HG03159 (cell line): ENCODE measurements around the gene PXT1.

Experiments
- ATAC-seq: cut with Tn5 transposase; IDR thresholded peaks from one replicate; pipeline ENCODE4 v1.9.1; 2021; ENCODE audit warnings: mild to moderate bottlenecking, moderate library complexity; ENCODE audit not compliant: unreplicated experiment

PXT1 gene

GRCh38 chr6:36392621-36393020 is 50.0 kb downstream of the PXT1 start:
- no peak for ATAC-seq

DNA sequence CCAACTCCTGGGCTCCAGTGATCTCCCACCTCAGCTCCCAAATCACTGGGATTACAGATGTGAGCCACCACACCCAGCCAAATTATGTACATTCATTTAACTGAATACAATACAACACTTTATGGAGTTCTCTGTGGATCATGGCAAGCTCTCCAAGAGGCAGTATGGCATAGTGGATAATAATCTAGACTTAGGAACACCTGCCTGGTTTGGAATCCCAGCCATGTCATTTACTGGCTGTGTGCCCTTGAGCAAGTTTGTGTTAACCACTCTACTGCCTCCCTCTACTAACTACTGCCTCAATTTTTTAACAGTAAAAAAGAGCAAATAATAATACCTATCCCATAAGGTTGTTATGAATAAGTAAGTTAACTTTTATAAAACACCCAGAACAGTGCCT is 53.3 kb downstream of the PXT1 start:
- no peak for ATAC-seq

DNA sequence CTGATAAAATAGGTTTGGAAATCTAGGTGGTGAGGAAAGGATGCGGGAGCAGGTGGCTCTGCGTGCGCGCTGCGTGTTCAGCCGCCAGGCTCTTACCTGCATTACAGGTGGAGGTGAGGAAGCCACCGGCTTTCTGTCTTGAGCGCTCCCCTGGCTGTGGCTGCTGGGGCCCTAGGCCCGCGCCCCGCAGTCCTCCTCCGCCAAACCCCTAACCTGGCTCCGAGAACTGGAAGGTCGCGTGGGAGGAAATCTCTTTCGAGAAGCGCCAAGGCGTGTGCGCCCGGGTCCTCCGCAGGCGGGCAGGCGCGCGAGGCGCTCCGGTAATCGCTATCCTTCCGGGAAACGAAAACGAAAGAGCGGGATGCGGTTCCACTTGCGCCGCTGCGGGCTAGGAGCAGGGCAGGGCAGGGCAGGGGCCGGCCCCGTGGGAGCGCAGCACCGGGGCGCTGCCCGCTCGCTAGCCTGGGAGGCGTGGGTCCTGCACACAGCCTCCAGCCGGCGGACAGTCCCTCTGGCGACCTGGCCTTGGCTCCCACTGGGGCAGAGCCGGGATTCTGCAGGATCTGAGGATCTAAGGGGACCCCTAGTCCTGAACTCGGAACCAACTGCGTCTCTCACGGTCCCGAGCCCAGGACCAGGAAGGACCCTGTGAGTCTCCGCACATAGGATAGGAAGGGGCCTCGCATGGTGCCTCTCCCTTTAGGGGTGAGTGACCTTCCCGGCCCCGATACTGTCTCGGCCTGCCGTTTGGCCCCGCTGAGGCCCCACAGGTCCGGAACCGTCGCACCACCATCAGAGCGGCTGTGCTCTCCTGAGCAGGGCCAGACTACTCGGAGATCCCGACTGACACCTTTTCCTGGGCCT is 55.0 kb downstream of the PXT1 start, which contains the start of gene ETV7:
Gene ETV7 (minus strand): TSS at position 230 of the 864 bp plus-strand sequence. CDS start 128 bp downstream, at position 102.
- ATAC-seq, result no peak

- no peak for ATAC-seq
These were observed 55.9 kb downstream of the PXT1 start for GRCh38 chr6:36386495-36387439.

DNA sequence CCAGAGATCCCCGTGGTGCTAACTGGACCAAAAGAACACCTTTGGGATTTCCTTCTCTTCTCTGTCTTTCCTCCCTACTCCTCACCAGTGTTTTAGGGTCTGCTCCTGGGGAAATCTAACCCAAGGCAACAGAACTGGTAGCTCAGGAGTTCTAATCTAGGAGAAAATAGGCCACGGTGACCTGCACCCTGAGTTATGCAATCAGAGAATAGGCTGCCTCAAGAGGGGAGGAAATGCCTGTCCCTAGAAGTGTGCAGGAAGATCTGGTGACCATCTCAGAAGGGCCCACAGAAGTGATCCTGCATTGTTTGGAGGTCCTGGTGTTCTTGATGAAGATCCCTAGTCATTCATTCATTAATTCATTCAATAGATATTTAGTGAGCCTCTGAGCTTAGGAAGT is 58.6 kb downstream of the PXT1 start:
- no peak for ATAC-seq

GRCh38 chr6:36383606-36384005 is 59.0 kb downstream of the PXT1 start:
- ATAC-seq, result no peak

GRCh38 chr6:36382976-36383375 is 59.7 kb downstream of the PXT1 start:
- ATAC-seq, result no peak

- ATAC-seq, result no peak
These were observed 60.9 kb downstream of the PXT1 start for GRCh38 chr6:36381502-36382389.

- ATAC-seq, result no peak
These were observed 62.5 kb downstream of the PXT1 start for GRCh38 chr6:36380166-36380565.

DNA sequence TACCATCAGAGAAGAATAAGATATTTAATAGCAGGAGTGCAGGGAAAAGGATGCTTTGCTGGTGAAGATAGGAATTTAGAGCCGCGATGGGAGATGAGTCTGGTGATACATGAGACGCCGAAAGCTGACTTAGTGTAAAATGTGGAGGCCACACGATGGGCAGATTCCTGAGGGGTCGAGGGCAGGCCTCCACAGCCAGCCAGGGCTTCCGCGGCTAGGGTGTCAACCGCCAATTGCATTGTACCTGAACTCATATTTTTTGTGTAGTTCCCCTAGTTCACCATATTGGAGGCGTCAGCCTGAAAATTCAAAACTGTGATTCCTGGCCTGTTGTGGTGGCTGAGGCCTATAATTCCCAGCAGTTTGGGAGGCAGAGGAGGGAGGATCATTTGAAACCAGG is 63.7 kb downstream of the PXT1 start:
- no peak for ATAC-seq

GRCh38 chr6:36378243-36378920 is 64.3 kb downstream of the PXT1 start:
- no peak for ATAC-seq

GRCh38 chr6:36377594-36377993 is 65.1 kb downstream of the PXT1 start:
- no peak for ATAC-seq

- ATAC-seq, result no peak
These were observed 65.9 kb downstream of the PXT1 start for GRCh38 chr6:36376742-36377141.

GRCh38 chr6:36376183-36376582 is 66.5 kb downstream of the PXT1 start:
- no peak for ATAC-seq

DNA sequence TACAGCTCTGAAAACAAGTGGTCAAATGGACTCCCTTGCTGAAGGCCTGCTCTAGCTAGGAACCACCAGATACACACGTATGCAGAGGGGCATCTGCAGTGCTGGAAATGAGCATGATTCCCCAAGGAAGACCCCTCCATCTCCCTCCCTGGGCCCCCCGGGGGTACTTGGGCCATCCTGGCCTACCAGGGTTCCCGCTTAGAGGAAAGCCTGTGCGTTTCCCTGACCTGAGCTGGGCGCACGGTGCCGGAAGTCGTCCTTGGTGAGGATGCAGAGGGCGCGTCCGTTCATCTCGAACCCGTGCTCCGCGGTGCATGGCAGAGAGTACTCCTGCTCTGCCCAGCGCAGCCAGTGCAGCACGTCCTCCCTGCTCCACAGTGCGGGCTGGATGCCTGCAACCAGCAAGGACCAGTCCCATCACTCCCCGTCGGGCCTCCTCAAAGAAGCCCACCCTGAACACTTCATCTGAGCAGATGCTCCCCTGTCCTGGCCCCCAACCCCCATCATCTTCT is 67.0 kb downstream of the PXT1 start:
- ATAC-seq, result no peak

DNA sequence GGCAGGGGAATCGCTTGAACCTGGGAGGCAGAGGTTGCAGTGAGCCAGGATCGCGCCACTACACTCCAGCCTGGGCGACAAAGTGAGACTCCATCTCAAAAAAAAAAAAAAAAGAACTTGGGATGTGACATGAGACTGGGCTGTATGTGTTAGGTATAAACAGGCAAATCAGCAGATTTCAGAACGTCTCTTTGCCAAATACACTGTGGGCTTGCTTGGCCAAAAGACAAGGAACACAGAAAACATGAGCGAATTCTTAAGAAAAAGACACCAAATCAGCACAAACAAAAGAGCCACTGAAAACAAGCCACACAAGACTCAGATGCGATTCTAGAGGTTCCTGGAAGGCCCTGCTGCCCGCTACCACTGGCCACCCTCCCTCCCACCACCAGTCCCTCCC is 67.7 kb downstream of the PXT1 start:
- ATAC-seq, result no peak

DNA sequence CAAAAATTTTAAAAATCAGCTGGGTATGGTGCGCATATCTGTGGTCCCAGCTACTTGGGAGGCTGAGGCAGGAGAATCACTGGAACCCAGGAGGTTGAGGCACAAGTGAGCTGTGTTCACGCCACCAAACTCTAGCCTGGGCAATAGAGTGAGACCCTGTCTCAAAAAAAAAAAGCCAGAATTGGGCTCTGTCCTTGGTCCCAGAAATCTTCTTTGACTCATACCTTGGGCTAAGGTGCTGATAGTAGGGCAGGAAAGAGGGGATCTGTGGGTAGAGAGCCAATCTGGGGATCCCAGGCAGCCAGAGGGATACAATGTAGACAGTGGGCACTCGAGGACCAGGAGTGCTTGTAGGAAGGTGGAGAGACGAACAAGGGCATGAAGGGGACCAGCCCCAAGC is 68.5 kb downstream of the PXT1 start:
- no peak for ATAC-seq

- ATAC-seq, result no peak
These were observed 69.2 kb downstream of the PXT1 start for GRCh38 chr6:36373368-36374019.

DNA sequence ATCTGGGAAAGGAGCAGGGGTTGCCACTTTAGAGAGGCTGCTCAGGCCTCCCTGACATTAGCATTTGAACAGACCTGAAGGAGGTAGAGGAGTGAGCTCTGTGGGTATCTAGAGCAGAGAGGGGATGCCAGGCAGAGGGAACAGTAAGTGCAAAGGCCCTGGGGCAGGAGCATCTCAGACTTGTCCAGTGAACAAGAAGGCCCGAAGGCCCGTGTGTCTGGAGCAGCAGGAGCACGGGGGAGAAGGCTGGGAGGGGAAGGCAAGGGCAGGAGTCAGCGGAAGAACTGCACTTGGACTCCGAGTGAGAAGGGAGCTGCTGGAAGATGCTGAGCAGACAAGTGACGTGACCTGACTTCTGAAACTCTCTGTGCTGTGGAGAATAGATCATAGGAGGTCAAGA is 70.6 kb downstream of the PXT1 start:
- ATAC-seq, result no peak
